Right lobe of liver (tissue), 6 donors: ENCODE results near the gene MARCHF5. TPM values are rescaled to one million over a fixed set of nuclear protein-coding genes. Genes with fewer than 3 reads are reported as not detected.

ENCODE experiments used
- ATAC-seq, 4 donors: fragments of 200-7000 bp; cut with Tn5 transposase; one replicate each; pipeline ENCODE4 v1.9.1; 2020; ENCODE audit warnings: mild to moderate bottlenecking in 4 of 4, moderate library complexity in 4 of 4
- DNase-seq, 3 donors: peaks; one replicate each; pipeline ENCODE4 v3.0.0-alpha.2; 2020
- H3K27ac ChIP-seq, 3 donors: fragments of 200-600 bp; one replicate each; pipeline ENCODE4 v1.8.0; 2022
- H3K27me3 ChIP-seq, 2 donors: fragments of 200-600 bp; one replicate each; pipeline ENCODE4 v1.8.0; 2022
- H3K36me3 ChIP-seq, 4 donors: fragments of 200-600 bp; sonication (generic) in 1 of 4; one replicate each; pipeline versions ENCODE4 v1.5.1 to v1.8.0; 2017 to 2022; ENCODE audit warnings: control low read depth in 1 of 4
- H3K4me1 ChIP-seq, 4 donors: fragments of 200-600 bp; sonication (generic) in 1 of 4; one replicate each; pipeline versions ENCODE4 v1.5.1 to v1.8.0; 2017 to 2022; ENCODE audit warnings: control low read depth in 1 of 4
- H3K4me3 ChIP-seq, 3 donors: fragments of 200-600 bp; one replicate each; pipeline ENCODE4 v1.8.0; 2022
- H3K9me3 ChIP-seq, 4 donors: fragments of 200-600 bp; sonication (generic) in 1 of 4; one replicate each; pipeline versions ENCODE4 v1.5.1 to v1.8.0; 2017 to 2022; ENCODE audit warnings: control low read depth in 1 of 4
- POLR2A ChIP-seq: fragments of 450-650 bp; IDR thresholded peaks from one replicate; pipeline ENCODE4 v1.6.1; 2017; ENCODE audit warnings: antibody characterized with exemption, mild to moderate bottlenecking
- WGBS: methylation state at CpG from one replicate; pipeline ENCODE4 v1.1.6; 2018; ENCODE audit warnings: low coverage, low lambda C conversion rate; ENCODE audit not compliant: insufficient coverage; ENCODE audit errors: missing lambda C conversion rate; 5-methylcytosine and 5-hydroxymethylcytosine counted together
- intact Hi-C, 2 donors: fragments of 100-400 bp; cut with DNase I; formaldehyde crosslinking; loops; one replicate each; pipeline versions ENCODE4 v1.11.2 to v1.14.1; 2022
- total RNA-seq, 6 experiments: library from RNA; depleted of rRNA in 2 of 6; stranded (reverse); fragments of >200 nt in 2 of 6; fragmentation: NEBNext Ultra II Directional in 3 of 6; extraction: Animal tissue kit (Norgen Biotek cat#: 25700) in 3 of 6; gene quantifications; one replicate each; pipeline versions ENCODE4 v1.1.0 to v1.2.4, GENCODE V29; 2016 to 2023
- TF ChIP-seq, protein P1 (sequence below), 4 donors: fragments of 200-600 bp in 3 of 4; fragments of 450-650 bp in 1 of 4; IDR thresholded peaks; one replicate each; pipeline versions ENCODE4 v1.5.1 to v1.8.0; 2016 to 2022; ENCODE audit warnings: antibody characterized with exemption in 4 of 4, mild to moderate bottlenecking in 2 of 4
- donor health status: DM: no; HTN: yes; CAD: no.
- donor health status: DM: no; HTN: no; CAD: no.
- donor health status: DM: no; HTN: no; CAD: no.
- donor health status: DM: no; HTN: yes; CAD: no.
- donor health status: DM: no; HTN: yes; CAD: no.

The MARCHF5 gene
- total RNA-seq, 6 experiments from 2014 or later = 14.6 to 26.5 (median 23.8) TPM

- no peaks in the 10 kb centered on the region for H3K9me3 ChIP-seq
- H3K27ac ChIP-seq = peak overlapping the region; percentile 41 to 51 (median 42)
- H3K27me3 ChIP-seq = no peaks in the 10 kb centered on the region
- H3K36me3 ChIP-seq = no peaks in the 10 kb centered on the region
- ATAC-seq (peak; percentile 40 to 72 (median 70)), DNase-seq (no peak)
- intact Hi-C loops = no loop called here
- no peaks in the 10 kb centered on the region for H3K4me1 ChIP-seq
- 68% methylated on average over 7 of the region's 10 CpGs for WGBS
- TF ChIP-seq, protein P1, sequence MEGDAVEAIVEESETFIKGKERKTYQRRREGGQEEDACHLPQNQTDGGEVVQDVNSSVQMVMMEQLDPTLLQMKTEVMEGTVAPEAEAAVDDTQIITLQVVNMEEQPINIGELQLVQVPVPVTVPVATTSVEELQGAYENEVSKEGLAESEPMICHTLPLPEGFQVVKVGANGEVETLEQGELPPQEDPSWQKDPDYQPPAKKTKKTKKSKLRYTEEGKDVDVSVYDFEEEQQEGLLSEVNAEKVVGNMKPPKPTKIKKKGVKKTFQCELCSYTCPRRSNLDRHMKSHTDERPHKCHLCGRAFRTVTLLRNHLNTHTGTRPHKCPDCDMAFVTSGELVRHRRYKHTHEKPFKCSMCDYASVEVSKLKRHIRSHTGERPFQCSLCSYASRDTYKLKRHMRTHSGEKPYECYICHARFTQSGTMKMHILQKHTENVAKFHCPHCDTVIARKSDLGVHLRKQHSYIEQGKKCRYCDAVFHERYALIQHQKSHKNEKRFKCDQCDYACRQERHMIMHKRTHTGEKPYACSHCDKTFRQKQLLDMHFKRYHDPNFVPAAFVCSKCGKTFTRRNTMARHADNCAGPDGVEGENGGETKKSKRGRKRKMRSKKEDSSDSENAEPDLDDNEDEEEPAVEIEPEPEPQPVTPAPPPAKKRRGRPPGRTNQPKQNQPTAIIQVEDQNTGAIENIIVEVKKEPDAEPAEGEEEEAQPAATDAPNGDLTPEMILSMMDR (IDR thresholded peaks at IDR 0.05) = no peak
- TF ChIP-seq POLR2A = no peak
- no peak overlapping the region for H3K4me3 ChIP-seq
Measured at GRCh38 chr10:92284112-92284704, 6.8 kb upstream of the MARCHF5 start.

DNA sequence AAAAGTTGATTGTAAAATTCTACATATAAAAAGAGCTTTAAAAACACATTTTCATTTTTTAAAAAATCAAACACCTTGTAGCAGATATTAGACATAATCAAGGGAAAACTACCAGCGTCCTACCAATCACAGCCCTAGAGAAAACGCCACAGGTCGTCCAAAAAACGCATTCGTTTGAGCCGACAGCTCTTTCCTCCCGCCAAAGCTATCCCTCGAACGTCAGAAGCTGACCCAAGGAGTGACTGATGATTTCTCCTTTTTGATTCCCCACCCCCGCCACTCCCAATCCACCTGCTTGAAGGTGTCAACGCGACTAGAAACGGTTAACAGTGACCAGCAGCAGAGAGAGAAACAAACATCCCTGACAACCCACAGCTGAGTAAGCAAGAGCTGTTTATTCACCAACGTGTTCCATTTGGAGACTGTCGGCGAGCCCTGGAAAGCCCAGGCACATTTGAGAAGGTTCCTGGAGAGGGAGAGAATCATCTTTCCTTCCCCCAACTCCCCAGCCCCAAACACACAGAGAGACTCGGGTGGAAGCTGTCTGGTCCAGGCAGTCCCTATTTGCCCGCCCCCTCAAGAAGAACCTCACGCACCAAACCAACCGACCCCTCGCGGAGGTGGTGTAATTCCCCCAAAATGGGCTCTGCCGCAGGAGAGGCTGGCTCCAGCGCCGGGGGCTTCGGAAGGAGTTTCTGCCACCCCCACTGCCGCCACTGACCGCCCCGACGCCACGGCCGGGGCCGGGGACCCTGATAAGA lies 711 bp upstream of the MARCHF5 start:
- ATAC-seq (peak; percentile 39 to 57 (median 50)), DNase-seq (peak in 1 of 3 donors; percentile 67)
- Histone ChIP-seq H3K36me3 (peaks cover 0 to 4% (median 0%) of the 10 kb centered on the region in 4 donors), H3K27ac (peak overlapping the region; percentile 95 to 98 (median 98)), H3K4me3 (peak overlapping the region; percentile 67 to 92 (median 74)), H3K27me3 (no peaks in the 10 kb centered on the region), H3K4me1 (peaks cover 0 to 9% (median 2%) of the 10 kb centered on the region in 4 donors), H3K9me3 (no peaks in the 10 kb centered on the region)
- intact Hi-C loops = no loop called here
- WGBS = under 1% methylated on average over 33 of the region's 33 CpGs
- TF ChIP-seq, protein P1 (IDR thresholded peaks at IDR 0.05) = no peak
- TF ChIP-seq POLR2A = no peak

DNA sequence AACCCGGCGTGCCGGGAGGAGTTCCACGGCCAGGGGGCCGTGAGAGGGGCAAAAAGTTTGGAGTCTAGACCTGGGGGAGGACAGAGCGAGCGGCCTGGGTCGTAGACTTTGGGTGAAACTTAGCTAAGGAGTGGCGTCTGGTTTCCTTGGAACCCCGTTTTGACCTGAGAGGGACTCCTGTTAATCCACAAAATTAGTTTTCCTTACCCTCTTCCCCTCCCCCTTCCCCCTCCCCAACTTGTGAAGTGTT lies 574 bp downstream of the MARCHF5 start:
- DNase-seq (no peak), ATAC-seq (peak in 1 of 4 donors; percentile 1)
- Histone ChIP-seq H3K27ac (peak overlapping the region; percentile 95 to 98 (median 98)), H3K4me3 (peak overlapping the region; percentile 67 to 92 (median 74)), H3K9me3 (no peaks in the 10 kb centered on the region), H3K27me3 (no peaks in the 10 kb centered on the region), H3K4me1 (peaks cover 0 to 9% (median 2%) of the 10 kb centered on the region in 4 donors), H3K36me3 (peaks cover 0 to 4% (median 0%) of the 10 kb centered on the region in 4 donors)
- 0% methylated on average over 2 of the region's 10 CpGs for WGBS
- TF ChIP-seq, protein P1 (IDR thresholded peaks at IDR 0.05) = no peak
- no peak for TF ChIP-seq POLR2A
- intact Hi-C loops = no loop called here

GRCh38 chr10:92291921-92292845 lies 1.2 kb downstream of the MARCHF5 start:
- TF ChIP-seq POLR2A = no peak
- TF ChIP-seq, protein P1 (IDR thresholded peaks at IDR 0.05) = peak; percentile 44 to 53 (median 48)
- H3K9me3 ChIP-seq = no peaks in the 10 kb centered on the region
- 0% methylated on average over 17 of the region's 17 CpGs for WGBS
- H3K27me3 ChIP-seq = no peaks in the 10 kb centered on the region
- DNase-seq = peak in 2 of 3 donors; percentile 45 to 63
- peaks cover 0 to 4% (median 0%) of the 10 kb centered on the region in 4 donors for H3K36me3 ChIP-seq
- peaks cover 0 to 9% (median 2%) of the 10 kb centered on the region in 4 donors for H3K4me1 ChIP-seq
- intact Hi-C loops = no loop called here
- H3K4me3 ChIP-seq = peak overlapping the region; percentile 67 to 92 (median 74)
- peak in 3 of 4 donors; percentile 3 to 10 (median 4) for ATAC-seq
- H3K27ac ChIP-seq = peak overlapping the region; percentile 95 to 98 (median 98)
